Fibroblast of lung (primary cell): ENCODE measurements around the gene IGFN1. TPM values are rescaled to one million over a fixed set of nuclear protein-coding genes. Genes with fewer than 3 reads are reported as not detected.

Experiments used
- DNase-seq, 2 donors: peaks; one replicate each; pipeline versions ENCODE4 v3.0.0 to v3.0.0-alpha.2; 2010; ENCODE audit warnings: low read depth in 2 of 2
- H2AFZ ChIP-seq: 2 replicates; pipeline ENCODE4 v1.5.1; 2012; ENCODE audit warnings: low read length, control low read depth, inconsistent platforms
- H3K27ac ChIP-seq: 2 replicates; pipeline ENCODE4 v1.5.1; 2011; ENCODE audit warnings: low read length, control low read depth; ENCODE audit not compliant: insufficient read depth
- H3K27me3 ChIP-seq: 2 replicates; pipeline ENCODE4 v1.5.1; 2011; ENCODE audit warnings: mild to moderate bottlenecking, low read length; ENCODE audit not compliant: control insufficient read depth, insufficient read depth
- H3K36me3 ChIP-seq: 2 replicates; pipeline ENCODE4 v1.5.1; 2011; ENCODE audit warnings: low read length; ENCODE audit not compliant: control insufficient read depth, insufficient read depth
- H3K4me1 ChIP-seq: 2 replicates; pipeline ENCODE4 v1.5.1; 2011; ENCODE audit warnings: low read length; ENCODE audit not compliant: control insufficient read depth, insufficient read depth; ENCODE audit errors: extremely low read depth
- H3K4me2 ChIP-seq: 2 replicates; pipeline ENCODE4 v1.5.1; 2011; ENCODE audit warnings: low read length, control low read depth; ENCODE audit not compliant: insufficient read depth; ENCODE audit errors: extremely low read depth
- H3K4me3 ChIP-seq, 4 experiments: fragments of 200-600 bp in 1 of 4; sonication (generic) in 1 of 4; replicated peaks in 1 of 4; 2 replicates each; pipeline ENCODE4 v1.5.1; 2011 to 2016; ENCODE audit warnings: low read length in 4 of 4, low read depth in 3 of 4, mild to moderate bottlenecking in 3 of 4, control low read depth in 2 of 4, inconsistent platforms in 1 of 4, mixed read lengths in 1 of 4; ENCODE audit not compliant: insufficient read depth in 1 of 4; ENCODE audit errors: control extremely low read depth in 1 of 4
- H3K79me2 ChIP-seq: 2 replicates; pipeline ENCODE4 v1.5.1; 2012; ENCODE audit warnings: mild to moderate bottlenecking, low read length, inconsistent platforms; ENCODE audit not compliant: control insufficient read depth, insufficient read depth
- H3K9ac ChIP-seq: 2 replicates; pipeline ENCODE4 v1.5.1; 2011; ENCODE audit warnings: mild to moderate bottlenecking, low read length, control low read depth; ENCODE audit not compliant: insufficient read depth
- H3K9me3 ChIP-seq: 2 replicates; pipeline ENCODE4 v1.5.1; 2012; ENCODE audit warnings: low read depth, low read length; ENCODE audit not compliant: control insufficient read depth, insufficient read depth
- H4K20me1 ChIP-seq: 2 replicates; pipeline ENCODE4 v1.5.1; 2011; ENCODE audit warnings: low read length; ENCODE audit not compliant: control insufficient read depth, insufficient read depth; ENCODE audit errors: extremely low read depth
- CTCF ChIP-seq, 2 donors: IDR thresholded peaks in 1 of 2; conservative IDR thresholded peaks in 1 of 2; 1 replicate in 1 of 2; 2 replicates in 1 of 2; pipeline ENCODE4 v1.5.1; 2011 to 2012; ENCODE audit warnings: low read length in 2 of 2, control low read depth in 1 of 2, inconsistent platforms in 1 of 2, low read depth in 1 of 2, mild to moderate bottlenecking in 1 of 2
- EZH2 ChIP-seq: IDR thresholded peaks from 2 replicates; pipeline ENCODE4 v1.5.1; 2012; ENCODE audit warnings: low read length, control low read depth, mild to moderate bottlenecking; ENCODE audit errors: missing control alignments
- polyA plus RNA-seq, 2 donors: library from polyadenylated mRNA; depleted of rRNA in 1 of 2; stranded (reverse) in 1 of 2; unstranded in 1 of 2; fragments of >200 nt; gene quantifications; 2 replicates each; pipeline ENCODE4 v1.2.1, GENCODE V29; 2011 to 2012; ENCODE audit warnings: missing spikeins in 1 of 2
- total RNA-seq: library from RNA; depleted of rRNA; stranded (reverse); fragments of >200 nt; gene quantifications from 2 replicates; pipeline ENCODE4 v1.2.1, GENCODE V29; 2014

IGFN1 gene
- total and polyA plus RNA-seq, 2 donors (not counting 1 experiment from before 2014, with no cell fraction given) = 0.17 TPM; not detected in 1

GRCh38 chr1:201264554-201264953 lies 73.9 kb downstream of the IGFN1 start:
- H4K20me1 ChIP-seq = no peaks in the 10 kb centered on the region
- H2AFZ ChIP-seq = no peak overlapping the region
- TF ChIP-seq EZH2 (no peak), CTCF (conservative IDR thresholded peaks at IDR 0.05 in 1 of 2, IDR thresholded peaks at IDR 0.05 in 1 of 2; ENCODE audit: low read depth in 1 of 2, low read length in 2 of 2) (no peak)
- H3K27ac ChIP-seq = no peak overlapping the region
- H3K4me1 ChIP-seq = peaks cover 30% of the 10 kb centered on the region
- DNase-seq = no peak
- no peaks in the 10 kb centered on the region for H3K79me2 ChIP-seq
- H3K9me3 ChIP-seq = no peaks in the 10 kb centered on the region
- no peak overlapping the region for H3K4me2 ChIP-seq
- H3K27me3 ChIP-seq = no peaks in the 10 kb centered on the region
- H3K9ac ChIP-seq = no peak overlapping the region
- H3K4me3 ChIP-seq = no peak overlapping the region
- no peaks in the 10 kb centered on the region for H3K36me3 ChIP-seq

GRCh38 chr1:201265756-201266155 lies 75.1 kb downstream of the IGFN1 start:
- peak in 1 of 2 donors; percentile 21 for DNase-seq
- Histone ChIP-seq H3K79me2 (no peaks in the 10 kb centered on the region), H3K4me1 (peaks cover 24% of the 10 kb centered on the region), H2AFZ (no peak overlapping the region), H3K4me2 (no peak overlapping the region), H3K4me3 (no peak overlapping the region), H3K9me3 (no peaks in the 10 kb centered on the region), H3K36me3 (no peaks in the 10 kb centered on the region), H3K27me3 (no peaks in the 10 kb centered on the region), H4K20me1 (no peaks in the 10 kb centered on the region), H3K27ac (no peak overlapping the region), H3K9ac (no peak overlapping the region)
- TF ChIP-seq CTCF (conservative IDR thresholded peaks at IDR 0.05 in 1 of 2, IDR thresholded peaks at IDR 0.05 in 1 of 2; ENCODE audit: low read depth in 1 of 2, low read length in 2 of 2) = no peak
- no peak for TF ChIP-seq EZH2

GRCh38 chr1:201266276-201266675 lies 75.7 kb downstream of the IGFN1 start:
- no peaks in the 10 kb centered on the region for H3K79me2 ChIP-seq
- H3K4me1 ChIP-seq = peaks cover 24% of the 10 kb centered on the region
- H2AFZ ChIP-seq = no peak overlapping the region
- no peak overlapping the region for H3K9ac ChIP-seq
- H3K4me3 ChIP-seq = no peak overlapping the region
- no peaks in the 10 kb centered on the region for H4K20me1 ChIP-seq
- H3K36me3 ChIP-seq = no peaks in the 10 kb centered on the region
- no peak overlapping the region for H3K27ac ChIP-seq
- H3K4me2 ChIP-seq = no peak overlapping the region
- no peak for TF ChIP-seq EZH2
- H3K27me3 ChIP-seq = no peaks in the 10 kb centered on the region
- no peak for DNase-seq
- H3K9me3 ChIP-seq = no peaks in the 10 kb centered on the region
